T-helper 2 cell (primary cell): ENCODE data around the gene ANKRD33B.
"Not testable (repeated sequence)": the region's sequence is repeated elsewhere in the genome, so short reads cannot be mapped to it uniquely, and the experiment has no call there.

Experiments used
- DNase-seq, 5 experiments: peaks; one replicate each; pipeline versions ENCODE4 v3.0.0 to v3.0.0-alpha.2; 2012 to 2022
- total RNA-seq, 2 donors: gene quantifications; one replicate each; lab custom pipeline; 2026; lab: John Stamatoyannopoulos, UW

The ANKRD33B gene
- total RNA-seq: 5.3 to 9.4 reads per million in 2 donors

DNA sequence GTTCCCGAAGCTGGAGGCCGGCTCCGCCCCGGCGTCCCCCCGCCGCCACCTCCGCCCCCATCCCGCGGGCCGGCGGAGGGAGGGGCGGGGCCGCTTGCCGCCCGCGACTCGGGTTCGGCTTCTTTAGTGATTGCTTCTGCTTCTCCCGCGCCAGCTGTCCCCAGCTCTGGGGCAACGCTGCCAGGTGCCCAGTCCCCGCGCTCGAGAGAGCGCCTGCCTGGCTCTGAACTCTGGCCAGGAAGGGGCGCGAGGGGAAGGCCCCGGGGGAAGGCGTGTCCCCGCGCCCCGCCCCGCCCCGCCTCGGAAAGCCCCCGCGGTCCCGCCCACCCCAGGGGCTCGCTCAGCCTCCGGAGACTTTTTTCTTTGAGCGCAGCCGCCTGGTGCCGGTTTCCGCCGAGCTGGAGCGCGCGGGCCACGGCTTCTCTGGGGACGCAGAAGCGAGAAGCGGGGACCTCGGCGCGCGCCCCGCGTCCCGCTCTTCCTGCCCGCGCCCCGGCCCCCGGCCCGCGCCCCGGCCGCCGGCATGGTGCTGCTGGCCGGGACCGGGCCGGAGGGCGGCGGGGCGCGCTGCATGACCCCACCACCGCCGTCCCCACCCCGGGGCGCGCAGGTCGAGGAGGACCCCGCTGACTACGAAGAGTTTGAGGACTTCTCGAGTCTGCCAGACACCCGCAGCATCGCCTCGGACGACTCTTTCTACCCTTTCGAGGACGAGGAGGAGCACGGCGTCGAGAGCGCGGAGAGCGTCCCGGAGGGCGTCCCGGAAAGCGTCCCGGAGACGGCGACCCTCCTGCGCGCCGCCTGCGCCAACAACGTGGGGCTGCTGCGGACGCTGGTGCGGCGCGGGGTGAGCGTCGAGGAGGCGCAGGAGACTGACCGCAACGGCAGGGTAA, at the start of gene ANKRD33B:
Gene ANKRD33B, plus strand, starts transcription at position 126 of the 893 bp plus-strand sequence. Its CDS starts 398 bp downstream, at position 524.
- peak; percentile 59 to 84 (median 65) for DNase-seq

DNA sequence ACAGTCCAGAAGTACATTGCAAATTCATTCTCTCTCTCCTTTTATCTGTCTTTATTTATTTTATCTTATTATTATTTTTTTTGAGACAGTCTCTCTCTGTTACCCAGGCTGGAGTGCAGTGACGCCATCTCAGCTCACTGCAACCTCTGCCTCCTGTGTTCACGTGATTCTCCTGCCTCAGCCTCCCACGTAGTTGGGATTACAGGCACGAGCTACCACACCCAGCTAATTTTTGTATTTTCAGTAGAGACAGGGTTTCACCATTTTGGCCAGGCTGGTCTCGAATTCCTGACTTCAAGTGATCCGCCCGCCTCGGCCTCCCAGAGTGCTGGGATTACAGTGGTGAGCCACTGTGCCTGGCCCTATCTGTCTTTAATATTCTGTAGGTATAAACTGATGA, 49.3 kb upstream of the ANKRD33B start:
- DNase-seq: not testable (repeated sequence)

DNA sequence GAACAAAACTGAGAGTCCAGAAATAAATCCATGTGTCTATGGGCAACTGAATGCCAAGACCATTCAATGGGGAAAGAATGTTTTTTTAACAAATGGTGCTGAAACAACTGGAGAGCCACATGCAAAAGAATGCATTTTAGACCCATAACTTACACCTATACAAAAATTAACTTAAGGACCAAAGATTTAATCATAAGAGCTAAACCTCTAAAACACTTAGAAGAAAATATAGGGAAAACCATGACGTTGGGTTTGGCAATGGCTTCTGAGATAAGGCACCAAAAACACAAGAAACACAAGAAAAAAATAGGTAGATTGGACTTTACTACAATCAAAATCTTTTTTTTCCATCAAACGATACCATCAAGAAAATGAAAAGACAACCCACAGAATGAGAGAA, 48.4 kb upstream of the ANKRD33B start:
- DNase-seq: no peak

DNA sequence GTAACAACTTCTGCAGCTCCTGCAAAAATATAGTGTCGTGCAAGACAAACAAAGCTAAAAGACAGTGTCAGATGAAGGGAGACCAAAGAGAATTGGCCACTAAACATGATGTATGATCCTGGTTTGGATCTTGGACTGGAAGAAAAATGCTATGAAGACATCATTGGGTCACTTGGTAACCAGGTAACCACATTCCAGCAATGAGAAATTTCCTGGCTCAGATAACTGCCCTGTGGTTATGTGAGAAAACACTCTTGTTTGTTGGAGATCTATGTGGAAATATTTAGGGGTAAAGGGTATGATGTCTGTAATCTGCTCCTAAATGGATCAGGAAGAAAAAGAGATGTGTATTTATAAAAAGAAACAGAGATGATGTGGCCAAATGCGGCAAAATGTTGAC, 45.5 kb upstream of the ANKRD33B start:
- DNase-seq: no peak

DNA sequence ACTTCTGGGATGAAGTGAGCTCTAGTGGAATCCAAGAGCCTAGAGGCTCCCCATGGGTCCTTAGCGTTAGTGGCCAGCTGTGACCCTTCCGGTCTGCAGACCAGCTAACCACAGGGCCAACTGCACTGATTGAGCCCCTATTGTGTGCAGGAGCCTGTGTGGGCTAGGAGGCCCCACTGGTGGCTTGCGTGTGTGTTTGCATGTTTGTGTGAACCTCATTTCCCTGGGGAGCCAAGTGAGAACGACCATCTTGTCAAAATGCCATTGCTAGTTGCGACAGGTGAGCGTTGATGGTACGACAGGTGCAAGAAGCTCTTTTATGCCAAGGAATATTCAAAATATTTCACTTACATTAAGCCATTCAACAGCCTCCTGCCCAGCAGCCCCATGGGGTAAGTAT, 44.1 kb upstream of the ANKRD33B start:
- DNase-seq: no peak

DNA sequence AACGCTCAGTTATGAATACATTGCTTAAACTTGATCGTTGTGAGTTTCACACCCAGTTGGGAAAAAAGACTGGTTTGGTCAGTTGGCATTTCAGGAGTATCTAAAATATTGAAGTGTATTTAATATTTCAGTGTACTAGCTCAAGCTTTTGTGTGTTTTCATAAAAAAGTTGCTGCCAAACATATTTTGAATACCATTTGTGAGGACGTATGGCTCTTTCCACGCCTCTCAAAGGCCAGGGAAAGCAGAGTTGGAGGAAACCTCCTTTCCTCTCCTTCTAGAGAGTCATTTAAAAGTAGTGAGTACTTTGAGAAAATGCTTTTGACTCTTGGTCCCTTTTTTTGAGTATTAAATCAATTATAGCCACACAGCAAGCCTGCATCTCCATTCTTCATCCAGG, 43.2 kb upstream of the ANKRD33B start:
- no peak for DNase-seq

DNA sequence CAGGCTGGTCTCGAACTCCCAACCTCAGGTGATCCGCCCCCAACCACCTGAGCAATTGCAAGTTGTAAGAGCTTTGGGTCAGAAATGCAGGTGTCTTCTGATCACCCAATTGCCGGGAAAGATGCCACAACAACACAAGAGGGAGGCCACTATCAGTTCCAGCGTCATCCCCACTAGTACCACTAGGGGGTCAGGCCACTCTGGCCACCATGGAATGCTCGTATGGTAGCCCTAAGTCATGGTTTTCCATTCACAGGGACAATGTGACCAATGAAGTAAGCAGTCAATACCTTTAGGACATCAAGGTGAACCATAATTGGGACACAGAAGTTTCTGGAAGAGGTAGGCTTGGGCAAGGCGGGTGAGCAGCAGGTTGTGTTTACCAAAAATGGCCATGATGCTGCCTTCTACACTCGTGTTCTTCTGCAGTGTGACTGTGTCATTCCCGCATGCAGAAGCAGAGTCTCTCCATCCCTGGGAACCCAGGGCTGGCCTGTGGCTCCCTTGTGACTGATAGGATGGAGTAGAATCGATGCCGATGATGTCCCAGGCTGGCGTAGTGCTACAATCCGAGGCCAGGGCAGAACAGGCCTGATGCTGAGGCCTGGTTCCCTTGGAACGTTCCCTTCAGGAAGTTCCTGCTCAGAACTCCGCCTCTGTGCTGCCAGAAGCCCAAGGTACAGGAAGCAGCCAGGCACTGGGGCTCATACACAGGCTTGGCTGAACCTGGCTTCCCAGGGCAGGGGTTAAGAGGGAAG, 42.2 kb upstream of the ANKRD33B start:
- no peak for DNase-seq

DNA sequence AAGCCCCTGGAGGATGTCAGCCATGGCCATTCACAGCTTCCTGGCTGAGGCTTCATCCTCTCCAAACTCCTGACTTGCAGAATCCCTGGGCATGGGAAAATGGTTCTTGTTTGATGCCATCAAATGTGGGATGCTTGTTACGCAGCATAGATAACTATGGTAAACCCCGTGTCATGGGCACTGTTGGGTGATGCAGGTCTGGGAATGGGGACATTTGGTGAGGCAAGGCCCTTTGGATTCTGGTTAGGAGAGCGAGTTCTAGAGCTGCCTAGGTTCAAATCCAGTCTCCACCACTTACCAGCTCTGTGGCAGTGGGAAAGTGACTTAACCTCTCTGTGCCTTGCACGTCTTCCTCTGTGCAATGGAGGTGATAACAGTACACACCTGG, 41.7 kb upstream of the ANKRD33B start:
- DNase-seq: no peak

DNA sequence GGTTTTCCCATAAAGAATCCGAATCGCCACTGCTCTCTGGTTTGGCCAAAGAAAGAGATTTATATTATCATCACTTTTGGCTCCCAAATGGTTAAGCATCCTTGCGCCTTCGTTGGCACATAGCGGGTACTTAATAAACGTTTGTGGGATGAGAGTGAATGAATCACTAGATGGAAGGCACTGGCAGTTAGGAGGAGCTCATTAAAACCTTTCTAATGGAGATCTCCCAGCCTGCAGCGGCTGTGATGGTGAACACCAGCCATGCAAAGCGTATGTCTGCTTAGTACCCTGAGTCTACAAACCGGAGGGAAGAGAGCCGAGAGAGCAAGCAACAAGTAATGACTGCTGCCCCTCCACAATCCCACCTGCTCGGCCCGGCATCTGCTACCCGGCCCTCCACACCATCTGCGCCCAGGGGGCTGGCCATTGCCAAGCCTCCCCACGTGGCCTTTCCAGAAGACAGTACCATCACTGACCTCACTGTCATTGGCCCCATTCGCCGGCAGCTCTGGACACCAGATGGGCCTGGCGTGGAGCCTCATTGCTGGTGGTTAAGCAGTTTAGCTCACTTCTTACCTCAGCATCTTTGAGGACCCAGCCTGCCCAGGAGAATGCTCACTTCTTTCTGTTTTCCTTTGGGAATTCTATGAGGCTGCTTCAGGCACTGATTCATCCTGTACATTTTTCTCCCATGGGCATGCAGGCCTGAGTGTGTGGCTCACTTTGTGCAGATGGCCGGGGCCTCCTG, 39.3 kb upstream of the ANKRD33B start:
- no peak for DNase-seq

DNA sequence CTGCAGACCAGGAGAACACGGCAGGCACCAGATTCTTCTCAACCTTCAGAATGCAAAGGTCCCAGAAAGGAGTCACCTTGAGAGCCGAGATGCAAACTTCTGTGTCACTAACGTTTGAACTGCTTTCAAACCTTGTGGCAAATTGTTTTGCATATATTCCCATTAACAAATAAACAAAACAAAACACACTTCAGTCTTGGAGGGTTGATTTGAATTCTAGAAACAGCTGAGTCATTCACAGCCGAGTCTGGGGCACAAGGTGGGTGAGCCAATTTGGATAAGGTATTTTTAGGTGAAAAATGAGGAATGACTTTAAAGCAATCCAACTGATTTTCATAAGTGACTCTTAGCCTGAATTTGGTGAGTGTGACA, 38.8 kb upstream of the ANKRD33B start:
- no peak for DNase-seq

DNA sequence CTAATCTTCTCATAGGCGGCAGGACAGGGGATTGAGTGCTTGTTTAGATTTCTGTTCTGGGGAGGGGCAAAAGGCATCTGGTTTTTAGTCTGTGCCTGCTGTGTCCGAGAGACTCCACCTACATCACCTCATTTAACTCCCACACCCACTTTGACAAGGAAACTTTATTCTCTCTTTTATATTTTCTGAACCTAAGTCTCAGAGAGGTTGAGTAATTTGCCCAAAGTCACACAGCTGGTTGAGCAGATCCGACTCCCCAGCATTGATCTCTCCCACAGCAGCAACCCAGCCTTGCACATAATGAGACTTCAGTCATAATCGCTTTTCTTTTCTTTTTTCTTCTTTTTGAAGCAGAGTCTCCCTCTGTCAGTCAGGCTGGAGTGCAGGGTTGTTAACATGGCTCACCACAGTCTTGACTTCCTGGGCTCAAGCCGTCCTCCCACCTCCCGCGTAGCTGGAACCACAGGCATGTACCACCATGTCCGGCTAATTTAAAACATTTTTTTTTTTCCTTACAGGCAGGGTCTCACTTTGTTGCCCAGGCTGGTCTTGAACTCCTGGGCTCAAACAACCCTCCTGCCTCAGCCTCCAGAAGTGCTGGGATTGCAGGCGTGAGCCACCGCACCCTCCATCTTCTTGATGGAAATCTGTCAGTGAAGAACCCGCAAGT, 36.5 kb upstream of the ANKRD33B start:
- DNase-seq: no peak

DNA sequence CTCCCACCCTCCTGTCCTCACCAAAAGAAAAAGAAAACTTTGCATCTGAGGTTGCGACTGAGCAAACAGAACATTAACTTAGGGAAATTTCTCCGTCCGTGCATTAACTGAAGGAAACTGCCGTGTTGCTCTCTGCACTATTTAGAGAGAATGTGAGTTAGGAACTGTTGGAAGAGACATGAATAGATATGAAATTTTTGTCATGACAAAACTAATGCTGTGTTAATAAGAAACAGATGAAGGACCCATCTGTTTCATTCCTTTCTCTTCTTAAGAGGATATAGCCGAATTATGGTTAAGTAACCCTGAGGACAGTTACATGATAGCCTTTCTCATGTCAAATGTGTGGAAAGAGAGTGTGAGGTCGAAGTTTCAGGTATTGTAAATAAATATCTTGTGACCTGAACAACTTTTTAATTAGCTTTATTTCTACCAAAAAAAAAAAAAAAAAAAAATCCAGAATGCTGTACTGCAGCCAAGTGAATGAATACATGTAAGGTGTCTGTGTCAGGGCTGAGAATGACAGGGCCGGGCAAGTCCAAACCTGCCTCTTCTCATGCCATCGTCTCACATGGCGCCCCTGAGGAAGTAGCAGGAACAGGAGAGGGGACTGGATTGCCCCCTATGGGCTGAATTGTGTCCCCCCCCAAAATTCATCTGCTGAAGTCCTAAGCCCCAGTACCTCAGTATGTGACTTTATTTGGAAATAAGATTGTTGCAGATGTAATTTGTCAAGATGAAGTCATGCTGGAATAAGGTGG, 35.6 kb upstream of the ANKRD33B start:
- DNase-seq: no peak

DNA sequence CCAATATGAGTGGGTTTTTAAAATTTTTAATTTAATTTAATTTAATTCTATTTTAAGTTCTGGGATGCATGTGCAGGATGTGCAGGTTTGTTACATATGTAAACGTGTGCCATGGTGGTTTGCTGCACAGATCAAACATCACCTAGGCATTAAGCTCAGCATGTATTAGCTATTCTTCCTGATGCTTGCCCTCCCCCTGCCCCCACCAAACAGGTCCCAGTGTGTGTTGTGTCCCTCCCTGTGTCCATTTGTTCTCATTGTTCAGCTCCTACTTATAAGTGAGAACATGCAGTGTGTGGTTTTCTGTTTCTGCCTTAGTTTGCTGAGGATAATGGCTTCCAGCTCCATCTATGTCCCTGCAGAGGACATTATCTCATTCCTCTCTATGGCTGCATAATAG, 35.0 kb upstream of the ANKRD33B start:
- no peak for DNase-seq

DNA sequence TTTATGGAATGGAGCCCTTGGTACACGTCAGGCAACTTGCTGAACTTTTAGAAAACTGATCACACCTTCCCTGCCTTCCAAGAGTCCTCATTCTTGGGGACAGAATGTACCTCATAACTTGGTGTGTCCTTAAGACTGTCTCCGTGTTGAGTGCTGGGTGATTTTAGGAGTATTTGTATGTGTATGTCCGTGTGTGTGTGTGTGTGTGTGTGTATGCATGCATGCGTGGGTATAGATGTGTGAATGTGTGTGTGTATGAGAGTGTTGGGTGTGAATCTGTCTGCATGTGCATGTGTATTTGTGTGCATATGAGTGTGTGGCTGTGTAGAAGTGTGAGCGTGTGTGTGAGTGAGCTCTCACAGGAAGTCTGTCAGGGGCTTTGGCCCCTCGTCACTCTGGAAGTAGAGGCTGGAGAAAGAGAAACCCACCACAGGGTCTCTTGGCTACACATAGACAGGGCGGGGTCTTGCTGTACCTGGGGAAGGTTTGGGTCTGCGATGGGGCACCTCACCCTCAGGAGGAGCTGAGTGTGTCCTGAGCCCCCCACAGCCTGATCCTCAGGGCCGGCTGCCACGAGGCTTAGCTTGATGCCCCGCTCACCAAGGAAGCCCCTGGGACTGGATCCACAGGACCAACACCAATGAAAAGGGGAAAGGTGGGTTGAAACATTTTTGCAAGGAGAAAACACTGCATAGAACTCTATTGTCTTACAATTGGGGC, 33.1 kb upstream of the ANKRD33B start:
- DNase-seq: no peak

DNA sequence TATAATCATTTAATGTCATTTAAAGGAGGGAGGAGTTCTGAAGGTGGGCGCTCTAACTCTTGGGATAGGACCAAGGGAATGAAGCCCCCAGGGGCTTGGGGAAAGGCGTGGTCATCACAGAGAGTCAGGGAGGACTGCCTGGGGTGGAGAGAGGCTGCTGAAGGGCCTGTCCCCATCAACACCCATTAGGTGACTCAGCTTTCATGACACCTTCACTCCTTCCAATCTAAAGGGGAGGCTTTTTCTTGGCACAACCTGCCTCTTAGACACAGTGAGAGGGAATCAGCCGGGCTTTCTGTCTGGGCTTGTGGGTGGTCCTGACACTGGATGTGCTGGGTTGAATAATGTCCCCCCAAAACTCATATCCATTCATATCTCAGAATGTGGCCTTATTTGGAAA, 31.4 kb upstream of the ANKRD33B start:
- no peak for DNase-seq

DNA sequence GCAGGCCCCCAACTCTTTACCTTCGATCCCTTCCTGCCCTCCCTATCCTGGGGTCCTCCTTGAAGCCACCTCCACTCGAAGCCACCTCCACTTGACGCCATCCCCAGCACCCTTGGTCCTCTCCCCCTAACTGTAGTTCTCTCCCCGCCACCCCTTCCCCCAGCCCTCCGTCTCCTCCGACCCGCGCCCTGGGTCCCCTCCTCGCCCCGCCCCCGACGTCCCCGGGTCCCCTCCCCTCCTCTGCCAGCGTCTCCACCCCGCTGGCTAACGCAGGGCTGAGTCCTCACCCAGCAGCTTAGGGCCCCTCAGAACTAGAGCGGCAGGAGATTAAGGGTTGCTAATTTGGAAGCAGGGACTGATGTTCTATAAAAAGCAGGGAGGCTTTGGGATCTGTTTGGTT, 30.6 kb upstream of the ANKRD33B start:
- DNase-seq: no peak

DNA sequence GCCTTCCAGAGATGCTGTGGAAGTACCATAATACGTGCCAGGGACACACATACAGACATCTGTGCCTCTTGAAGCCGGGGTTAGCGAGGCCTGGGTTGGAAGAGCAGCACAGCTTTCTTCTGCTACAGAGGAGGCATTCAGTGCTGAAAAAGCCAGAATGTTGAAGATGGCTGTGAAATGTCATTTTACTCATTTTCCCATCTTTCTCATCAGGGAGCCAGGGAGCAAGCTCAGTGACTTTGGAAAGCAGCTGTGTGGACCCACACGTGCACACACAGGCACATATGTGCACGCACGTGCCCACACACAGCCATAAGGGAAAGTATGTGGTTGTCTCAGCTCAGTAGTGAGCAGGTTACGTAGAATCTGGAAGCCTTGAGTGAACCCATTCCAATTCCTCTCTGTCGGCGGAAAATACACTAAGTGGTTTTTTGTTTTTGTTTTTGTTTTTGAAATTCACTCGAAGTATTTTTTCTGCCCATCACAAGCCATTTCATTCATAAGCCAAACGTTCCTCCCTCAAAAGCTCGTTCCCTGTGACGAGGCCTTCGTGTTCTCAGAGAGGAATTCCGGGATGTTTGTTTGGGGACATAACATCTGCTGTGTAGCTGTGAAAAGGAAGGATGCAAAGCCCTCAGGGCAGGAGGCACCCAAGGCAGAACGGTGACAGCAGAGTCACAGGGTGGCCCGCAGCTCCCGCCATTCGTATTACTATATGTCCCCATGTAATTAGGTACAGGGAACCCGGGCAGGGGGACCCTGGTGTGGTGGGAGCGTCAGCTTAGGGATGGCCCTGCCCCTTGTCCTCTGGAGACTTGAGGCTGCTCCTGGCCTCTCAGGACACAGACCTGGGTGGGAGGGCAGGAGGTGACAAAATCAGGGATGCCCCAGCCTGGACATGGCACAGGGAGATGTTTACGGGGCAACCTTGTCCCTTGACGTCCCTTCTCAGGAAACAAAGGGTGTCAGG, 29.0 kb upstream of the ANKRD33B start:
- no peak for DNase-seq

DNA sequence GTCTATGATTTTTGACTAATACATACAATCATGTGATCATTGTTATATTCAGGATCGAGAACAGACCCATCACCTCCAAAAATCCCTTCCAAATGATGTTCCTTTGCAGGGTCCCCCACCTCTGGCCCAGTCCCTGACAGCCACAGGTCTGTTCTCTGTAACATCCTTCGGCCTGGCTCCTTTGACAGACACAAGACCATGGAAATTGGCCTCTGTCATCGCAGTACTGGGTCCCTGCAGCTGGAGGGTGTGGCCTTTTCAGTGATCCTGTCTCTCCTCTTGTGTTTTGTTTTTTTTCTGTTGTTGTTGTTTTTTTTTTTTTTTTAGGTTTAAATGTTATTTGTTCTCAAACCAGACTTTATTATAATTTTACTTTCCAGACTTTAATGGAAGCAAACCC, 27.4 kb upstream of the ANKRD33B start:
- DNase-seq: no peak

DNA sequence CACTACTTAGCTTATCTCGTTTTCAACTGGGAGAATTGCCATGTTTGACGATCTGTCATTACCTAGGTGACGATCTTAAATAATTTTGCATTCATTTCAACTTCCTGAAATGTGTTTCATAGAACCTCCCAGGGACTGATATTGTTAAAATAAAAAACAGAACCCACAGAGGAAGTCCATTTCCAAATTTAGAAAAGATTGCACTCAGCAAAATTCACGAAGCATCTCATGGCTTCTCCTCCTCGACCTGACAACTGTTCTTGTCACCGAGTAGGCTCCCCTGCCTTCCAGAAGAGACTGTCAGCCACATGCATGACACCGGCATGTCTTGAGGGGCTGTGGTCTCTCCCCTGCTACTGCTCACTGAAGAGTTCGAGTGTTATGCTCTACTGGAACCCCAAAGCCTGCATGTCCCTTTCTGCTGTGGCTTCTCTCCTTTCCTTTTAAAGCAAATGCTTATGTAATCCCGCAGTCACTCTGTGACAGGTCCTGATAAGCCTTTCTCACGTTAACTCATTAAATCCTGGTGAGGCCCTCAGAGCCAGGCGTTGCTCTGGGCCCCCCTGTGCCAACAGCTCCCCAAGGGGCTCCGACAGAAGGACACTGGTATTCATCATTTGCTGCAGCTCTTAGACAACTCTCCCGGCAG, 26.8 kb upstream of the ANKRD33B start:
- DNase-seq: no peak
